Measurements from ENCODE around the gene UNC5CL. TPM values are rescaled to one million over a fixed set of nuclear protein-coding genes. Genes with fewer than 3 reads are reported as not detected.
A peak's percentile ranks its signal among the peaks of the same experiment; 100 is the strongest.

UNC5CL gene
- total and polyA plus RNA-seq, 2 of the 4 experiments (the other 2 are of a cell fraction) = not detected

DNA sequence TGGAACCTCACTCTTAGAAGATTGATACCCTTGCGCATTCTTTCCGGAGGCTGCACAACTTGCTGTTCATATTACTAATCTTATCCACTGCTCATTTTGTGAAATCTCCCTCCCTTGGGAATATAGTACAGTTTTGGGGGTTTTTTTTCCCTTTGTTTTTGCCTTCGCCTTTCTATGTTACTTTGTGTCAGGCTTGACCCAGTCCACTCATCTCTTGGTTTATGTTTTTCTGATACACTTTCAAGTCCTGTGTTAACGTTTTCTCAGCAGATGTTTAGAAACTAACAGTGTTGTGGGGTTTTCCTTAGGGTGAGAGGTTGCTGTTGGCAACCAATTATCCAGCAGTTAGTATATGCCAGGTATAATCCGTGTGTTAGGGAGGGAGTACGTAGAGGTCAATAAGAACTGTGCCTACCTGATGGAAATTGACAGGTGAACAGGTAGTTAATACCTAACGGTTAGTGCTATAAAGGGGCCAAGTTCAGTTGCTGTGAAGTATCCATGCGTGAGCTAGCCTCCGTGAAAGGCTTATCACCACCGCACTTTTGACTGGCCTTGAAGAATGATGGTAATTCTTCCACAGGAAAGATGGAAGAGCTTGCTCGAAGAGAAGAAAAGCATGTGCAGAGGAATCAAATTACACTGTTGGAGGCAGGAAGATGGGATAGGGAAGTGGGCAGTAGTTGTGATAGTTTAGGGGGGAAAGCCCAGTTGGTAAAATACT lies 35.1 kb upstream of the UNC5CL start:
- WGBS, 2 experiments (ENCODE audit: extremely low coverage in 2 of 2, insufficient read length in 1 of 2) = 0% methylated on average over 6 of the region's 11 CpGs; no CpG with 5 or more reads in 1 of the 2 experiments
- peaks cover 10% of the 10 kb centered on the region for H4K20me1 ChIP-seq (ENCODE audit: insufficient read depth, low read length)
- in situ Hi-C loops (cut with MboI; ENCODE audit: low sequenced_read_pairs) (no loop called here), dilution Hi-C loops (cut with HindIII; ENCODE audit: low sequenced_read_pairs, unreplicated experiment) (no loop called here), intact Hi-C loops (cut with micrococcal nuclease) (loop anchor here (1.0 to 5.0 kb wide), 3 partner anchors 108 to 608 kb away; no protein-coding TSS in a partner anchor)
- ATAC-seq (ENCODE audit: low read depth) (no peak), DNase-seq (peak; percentile 41)
- peak overlapping the region; percentile 77 for H3K23ac ChIP-seq (ENCODE audit: low read depth, low read length)
- peak overlapping the region; percentile 68; the same call in 1 of the 2 replicates for H2AK5ac ChIP-seq (ENCODE audit: low read depth, low read length)
- peaks cover 16 to 31% of the 10 kb centered on the region in 2 experiments for H3K79me1 ChIP-seq (ENCODE audit: low read depth in 1 of 2, low read length in 2 of 2)
- peak overlapping the region; percentile 88 for H4K5ac ChIP-seq (ENCODE audit: low read depth, low read length)
- H2BK15ac ChIP-seq (ENCODE audit: low read depth, low read length) = peak overlapping the region; percentile 3; the same call in 2 of the 3 replicates
- no peaks in the 10 kb centered on the region for H3K27me3 ChIP-seq (ENCODE audit: control insufficient read depth, insufficient read depth, low read length)
- peak overlapping the region; percentile 98 for H2AK9ac ChIP-seq (replicated peaks; ENCODE audit: low read depth, low read length, poor library complexity)
- H2AFZ ChIP-seq (replicated peaks; ENCODE audit: low read length, poor library complexity) = peak overlapping the region; percentile 73
- H3K9ac ChIP-seq (ENCODE audit: low read depth, low read length) = peak overlapping the region; percentile 90
- no peak for TF ChIP-seq FOS (IDR thresholded peaks at IDR 0.05; ENCODE audit: low read depth, low read length)
- TF ChIP-seq ELK1 (IDR thresholded peaks at IDR 0.05; ENCODE audit: borderline replicate concordance, low read depth, low read length) = no peak
- TF ChIP-seq CEBPB (IDR thresholded peaks at IDR 0.05; ENCODE audit: low read depth, low read length) = no peak
- no peak for TF ChIP-seq RFX5 (IDR thresholded peaks at IDR 0.05; ENCODE audit: low read depth, low read length)
- TF ChIP-seq POLR2A (IDR thresholded peaks at IDR 0.05; ENCODE audit: low read depth, low read length) = no peak; the same call in 1 of the 2 replicates
- peak; percentile 32; the same call in 1 of the 2 replicates for TF ChIP-seq MXI1 (IDR thresholded peaks at IDR 0.05; ENCODE audit: borderline replicate concordance, low read depth, low read length)
- no peak for TF ChIP-seq RCOR1 (IDR thresholded peaks at IDR 0.05; ENCODE audit: insufficient replicate concordance, low read length)
- TF ChIP-seq MAFK (IDR thresholded peaks at IDR 0.05; ENCODE audit: low read depth, low read length) = no peak
- H3K27ac ChIP-seq (ENCODE audit: insufficient read depth, low read length) = peak overlapping the region; percentile 93
- H3K36me3 ChIP-seq (ENCODE audit: control insufficient read depth, insufficient read depth, low read length) = no peaks in the 10 kb centered on the region; the same call in 1 of the 2 replicates
- ChIA-PET CTCF (interaction anchor here (0.6 kb wide), 1 partner anchor 36 kb away, joined by 4 read pairs; no protein-coding TSS in a partner anchor), POLR2A (ENCODE audit: unreplicated experiment) (no interaction called here)
- peaks cover 6% of the 10 kb centered on the region for H3K9me1 ChIP-seq (ENCODE audit: insufficient read depth, low read length)
- no peak overlapping the region; the same call in 1 of the 2 replicates for H2BK120ac ChIP-seq (ENCODE audit: low read depth, low read length)
- peak overlapping the region; percentile 74 for H2BK5ac ChIP-seq (ENCODE audit: low read depth, low read length, poor library complexity, severe bottlenecking)
- peak overlapping the region; percentile 42 for H3K4ac ChIP-seq (ENCODE audit: low read depth, low read length)
- no peak overlapping the region for H2BK20ac ChIP-seq (ENCODE audit: low read depth, low read length)
- H3K4me2 ChIP-seq (ENCODE audit: low read depth, low read length) = peak overlapping the region; percentile 100
- peak overlapping the region; percentile 72 for H3K4me3 ChIP-seq (ENCODE audit: insufficient read depth, low read depth, low read length)
- no peaks in the 10 kb centered on the region for H3K9me3 ChIP-seq (ENCODE audit: control insufficient read depth, insufficient read depth, low read length)
- H4K8ac ChIP-seq (ENCODE audit: low read depth in 2 of 2, low read length in 2 of 2) = peak overlapping the region; percentile 40 to 73; a peak in 3 of 4 replicates
- peak overlapping the region; percentile 92 for H3K56ac ChIP-seq (ENCODE audit: extremely low read depth, insufficient read depth, low read length)
- H3K18ac ChIP-seq (ENCODE audit: low read depth, low read length) = peak overlapping the region; percentile 51
- BruUV-seq (replicated peaks) = TSS peak; percentile 50
- H3K4me1 ChIP-seq (ENCODE audit: control insufficient read depth, insufficient read depth, low read length) = peaks cover 3% of the 10 kb centered on the region
- peak overlapping the region; percentile 84 for H3K14ac ChIP-seq (replicated peaks; ENCODE audit: low read depth, low read length)
- H4K91ac ChIP-seq (ENCODE audit: insufficient read depth, low read depth, low read length) = peak overlapping the region; percentile 26

Measured in IMR-90 (cell line).